HepG2 (cell line): Measurements from ENCODE around the gene MFGE8. TPM values are rescaled to one million over a fixed set of nuclear protein-coding genes. Genes with fewer than 3 reads are reported as not detected.

Experiments used
- ATAC-seq: fragments of 200-7000 bp; cut with Tn5 transposase; 3 replicates; pipeline ENCODE4 v1.9.1; 2020; ENCODE audit warnings: mild to moderate bottlenecking, moderate library complexity
- BruUV-seq: library from RNA; stranded (reverse); fragments of 400-500 nt; replicated peaks from 2 replicates; lab custom pipeline; 2021; lab: Mats Ljungman, UMichigan
- CTCF ChIA-PET: fragments of 300-600 bp; formaldehyde crosslinking; extraction: SDS; loops from one replicate; lab custom pipeline; 2021; ENCODE audit warnings: low total read pairs, inconsistent platforms, low intra/inter-chr PET ratio; lab: Yijun Ruan, JAX
- POLR2A ChIA-PET: fragments of 350-600 bp; sonication (Branson Sonifier 250); formaldehyde crosslinking; loops from one replicate; lab custom pipeline; 2020; ENCODE audit warnings: antibody characterized with exemption, inconsistent platforms; lab: Yijun Ruan, JAX
- DNase-seq: peaks from one replicate; pipeline ENCODE4 v3.0.0-alpha.2; 2015; ENCODE audit warnings: low spot score
- FAIRE-seq: peaks from 3 replicates; lab custom pipeline; 2011; peaks lifted over from hg19 to GRCh38; lab: Jason Lieb, UNC
- H2AFZ ChIP-seq: one replicate; pipeline ENCODE4 v1.6.1; 2011; ENCODE audit warnings: low read length, inconsistent platforms
- H3K27ac ChIP-seq: fragments of 300-600 bp; 3 replicates; pipeline ENCODE4 v1.8.0; 2011; ENCODE audit warnings: mixed run types, mild to moderate bottlenecking, mixed read lengths, low read length, inconsistent platforms; ENCODE audit not compliant: insufficient read depth; ENCODE audit errors: extremely low read length
- H3K27me3 ChIP-seq, 2 experiments: fragments of 200-600 bp in 1 of 2; 2 replicates in 1 of 2; 3 replicates in 1 of 2; pipeline versions ENCODE4 v1.6.0 to v1.8.0; 2011; ENCODE audit warnings: low read length in 2 of 2, mild to moderate bottlenecking in 2 of 2, moderate library complexity in 2 of 2, inconsistent platforms in 1 of 2; ENCODE audit not compliant: insufficient read depth in 2 of 2, control insufficient read depth in 1 of 2
- H3K36me3 ChIP-seq, 2 experiments: fragments of 200-600 bp in 1 of 2; replicated peaks in 1 of 2; 2 replicates in 1 of 2; 3 replicates in 1 of 2; pipeline versions ENCODE4 v1.5.1 to v1.8.0; 2011; ENCODE audit warnings: low read length in 2 of 2, inconsistent platforms in 1 of 2; ENCODE audit not compliant: insufficient read depth in 2 of 2, control insufficient read depth in 1 of 2
- H3K4me1 ChIP-seq: 2 replicates; pipeline ENCODE4 v1.5.1; 2012; ENCODE audit warnings: low read length, inconsistent platforms; ENCODE audit not compliant: insufficient read depth
- H3K4me2 ChIP-seq: 2 replicates; pipeline ENCODE4 v1.6.0; 2011; ENCODE audit warnings: low read depth, low read length, inconsistent platforms
- H3K4me3 ChIP-seq, 3 experiments: fragments of 200-600 bp in 1 of 3; sonication (generic), shearing (Covaris generic) in 1 of 3; replicated peaks in 1 of 3; 2 replicates each; pipeline ENCODE4 v1.5.1; 2011 to 2016; ENCODE audit warnings: low read length in 3 of 3, inconsistent platforms in 2 of 3, low read depth in 2 of 3, mild to moderate bottlenecking in 2 of 3, control low read depth in 1 of 3, mixed read lengths in 1 of 3; ENCODE audit not compliant: insufficient read depth in 1 of 3
- H3K79me2 ChIP-seq: one replicate; pipeline ENCODE4 v1.6.1; 2011; ENCODE audit warnings: low read length, inconsistent platforms; ENCODE audit not compliant: insufficient read depth
- H3K9ac ChIP-seq: 2 replicates; pipeline ENCODE4 v1.6.0; 2011; ENCODE audit warnings: mild to moderate bottlenecking, low read depth, low read length, inconsistent platforms; ENCODE audit not compliant: insufficient read depth
- H3K9me3 ChIP-seq: 2 replicates; pipeline ENCODE4 v1.5.1; 2012; ENCODE audit warnings: mild to moderate bottlenecking, low read length
- H4K20me1 ChIP-seq: 2 replicates; pipeline ENCODE4 v1.6.0; 2011; ENCODE audit warnings: inconsistent platforms, mild to moderate bottlenecking, low read length, moderate library complexity; ENCODE audit not compliant: insufficient read depth
- ETV6 ChIP-seq: sonication (generic); formaldehyde crosslinking; conservative IDR thresholded peaks from 2 replicates; pipeline ENCODE4 v1.4.0; 2020; ENCODE audit warnings: missing genetic modification reagents
- ZNF414 ChIP-seq: sonication (generic); formaldehyde crosslinking; IDR thresholded peaks from 2 replicates; pipeline ENCODE4 v1.5.0; 2020; ENCODE audit warnings: missing genetic modification reagents
- ZNF432 ChIP-seq: sonication (generic); formaldehyde crosslinking; IDR thresholded peaks from 2 replicates; pipeline ENCODE4 v1.5.0; 2020; ENCODE audit warnings: missing genetic modification reagents, mild to moderate bottlenecking, borderline replicate concordance
- ZNF530 ChIP-seq: sonication (generic); formaldehyde crosslinking; IDR thresholded peaks from 2 replicates; pipeline ENCODE4 v1.5.0; 2020; ENCODE audit warnings: low read depth, mild to moderate bottlenecking, missing genetic modification reagents
- WGBS: methylation state at CpG from one replicate; pipeline ENCODE4 v1.1.6; 2017; ENCODE audit warnings: low lambda C conversion rate; 5-methylcytosine and 5-hydroxymethylcytosine counted together
- in situ Hi-C: cut with HindIII; loops from 2 replicates; pipeline ENCODE4 v1.10.0; 2017; ENCODE audit warnings: low pct_unique_long_range_greater_than_20kb; ENCODE audit not compliant: extremely low pct_ligation_motif_present
- intact Hi-C: fragments of 100-400 bp; cut with micrococcal nuclease; formaldehyde crosslinking; loops from one replicate; pipeline ENCODE4 v1.10.0; 2022; ENCODE audit not compliant: unreplicated experiment
- polyA plus RNA-seq, 8 experiments: library from polyadenylated mRNA; depleted of rRNA in 3 of 8; stranded (reverse) in 7 of 8; unstranded in 1 of 8; fragments of >200 nt; fragmentation: Illumina TruSeq in 4 of 8; extraction: Trizol in 4 of 8; gene quantifications; 2 replicates each; pipeline versions ENCODE4 v1.2.1 to v1.2.3, GENCODE V29; 2011 to 2016; ENCODE audit warnings: low read depth in 4 of 8, missing spikeins in 1 of 8, mixed read lengths in 1 of 8; ENCODE audit not compliant: insufficient read depth in 1 of 8
- total RNA-seq, 5 experiments: library from RNA; depleted of rRNA; stranded (reverse); fragments of >200 nt; fragmentation: Illumina TruSeq; extraction: Trizol; gene quantifications; 2 replicates each; pipeline ENCODE4 v1.2.3, GENCODE V29; 2016; ENCODE audit warnings: low read depth in 1 of 5
- TF ChIP-seq, protein P1 (sequence below): sonication (generic); formaldehyde crosslinking; IDR thresholded peaks from 2 replicates; pipeline ENCODE4; 2020; ENCODE audit warnings: missing genetic modification reagents, mild to moderate bottlenecking, borderline replicate concordance

The MFGE8 gene
- total and polyA plus RNA-seq, 2 of the 13 experiments (the other 11 are each of a cell fraction or from before 2014, with no cell fraction given): 3.4 to 22.1 TPM

- BruUV-seq: no TSS peak
- DNase-seq: no peak
- intact Hi-C loops: no loop called here
- Histone ChIP-seq H3K4me3 (no peak overlapping the region), H3K36me3 (no peaks in the 10 kb centered on the region), H3K4me1 (peaks cover 8% of the 10 kb centered on the region), H3K9me3 (no peaks in the 10 kb centered on the region), H3K27me3 (no peaks in the 10 kb centered on the region), H3K9ac (no peak overlapping the region), H3K79me2 (no peaks in the 10 kb centered on the region)
- POLR2A ChIA-PET: no interaction called here
- in situ Hi-C loops: no loop called here
- no peak for ATAC-seq
- no peak for FAIRE-seq
- TF ChIP-seq ZNF530 (CRISPR knock-in tag): no peak
- no peak for TF ChIP-seq ZNF432
- no peak for TF ChIP-seq ETV6 (CRISPR knock-in tag)
- no peak for TF ChIP-seq ZNF414 (CRISPR knock-in tag)
- TF ChIP-seq, protein P1, sequence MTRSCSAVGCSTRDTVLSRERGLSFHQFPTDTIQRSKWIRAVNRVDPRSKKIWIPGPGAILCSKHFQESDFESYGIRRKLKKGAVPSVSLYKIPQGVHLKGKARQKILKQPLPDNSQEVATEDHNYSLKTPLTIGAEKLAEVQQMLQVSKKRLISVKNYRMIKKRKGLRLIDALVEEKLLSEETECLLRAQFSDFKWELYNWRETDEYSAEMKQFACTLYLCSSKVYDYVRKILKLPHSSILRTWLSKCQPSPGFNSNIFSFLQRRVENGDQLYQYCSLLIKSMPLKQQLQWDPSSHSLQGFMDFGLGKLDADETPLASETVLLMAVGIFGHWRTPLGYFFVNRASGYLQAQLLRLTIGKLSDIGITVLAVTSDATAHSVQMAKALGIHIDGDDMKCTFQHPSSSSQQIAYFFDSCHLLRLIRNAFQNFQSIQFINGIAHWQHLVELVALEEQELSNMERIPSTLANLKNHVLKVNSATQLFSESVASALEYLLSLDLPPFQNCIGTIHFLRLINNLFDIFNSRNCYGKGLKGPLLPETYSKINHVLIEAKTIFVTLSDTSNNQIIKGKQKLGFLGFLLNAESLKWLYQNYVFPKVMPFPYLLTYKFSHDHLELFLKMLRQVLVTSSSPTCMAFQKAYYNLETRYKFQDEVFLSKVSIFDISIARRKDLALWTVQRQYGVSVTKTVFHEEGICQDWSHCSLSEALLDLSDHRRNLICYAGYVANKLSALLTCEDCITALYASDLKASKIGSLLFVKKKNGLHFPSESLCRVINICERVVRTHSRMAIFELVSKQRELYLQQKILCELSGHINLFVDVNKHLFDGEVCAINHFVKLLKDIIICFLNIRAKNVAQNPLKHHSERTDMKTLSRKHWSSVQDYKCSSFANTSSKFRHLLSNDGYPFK (CRISPR knock-in tag): no peak
- TF ChIP-seq, all 625 proteins: peak for 0
- Histone ChIP-seq H4K20me1 (no peaks in the 10 kb centered on the region), H3K4me2 (no peak overlapping the region), H2AFZ (no peak overlapping the region), H3K27ac (no peak overlapping the region)
- CTCF ChIA-PET: no interaction called here
- 85% methylated on average over 2 of the region's 2 CpGs for WGBS
Measured at GRCh38 chr15:88939486-88939806, 26.3 kb upstream of the MFGE8 start.
